ENCODE results near the gene CDK6.
"Not testable (repeated sequence)": the region's sequence is repeated elsewhere in the genome, so short reads cannot be mapped to it uniquely, and the experiment has no call there.

Gene CDK6

DNA sequence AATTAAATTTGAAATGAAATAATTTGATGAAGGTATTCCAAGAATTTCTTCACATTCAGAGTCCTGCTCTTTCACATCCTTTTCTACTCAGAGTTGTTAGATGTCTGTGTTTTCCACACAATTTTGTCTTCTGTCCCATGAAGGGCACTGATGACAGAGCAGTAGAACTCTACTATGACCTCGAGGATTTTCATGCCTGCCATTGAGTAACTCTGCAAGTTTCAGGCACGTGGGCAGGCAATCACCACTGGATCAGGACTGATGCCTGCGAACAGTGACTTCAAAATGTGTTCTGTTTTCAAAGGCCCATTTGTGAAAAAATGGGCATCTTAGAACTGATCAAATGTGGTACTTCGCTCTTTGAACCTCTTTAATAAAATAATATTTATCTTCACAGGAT, 91.1 kb downstream of the CDK6 start:
- no peaks in the 10 kb centered on the region for H3K9me2 ChIP-seq (ENCODE audit: low read depth, low read length)
- H3K4me2 ChIP-seq (ENCODE audit: low read length), result no peak overlapping the region
- peaks cover 12% of the 10 kb centered on the region for H3K36me3 ChIP-seq (ENCODE audit: insufficient read depth, low read length)
- no peaks in the 10 kb centered on the region for H3F3A ChIP-seq (ENCODE audit: insufficient read depth, low read length)
- H3K4me1 ChIP-seq (ENCODE audit: insufficient read depth, low read length, severe bottlenecking), result no peaks in the 10 kb centered on the region
- H3K79me2 ChIP-seq (ENCODE audit: insufficient read depth, low read length), result no peaks in the 10 kb centered on the region
- H3K27ac ChIP-seq (ENCODE audit: low read depth, low read length, poor library complexity, severe bottlenecking), result no peak overlapping the region
- TF ChIP-seq, protein P1, sequence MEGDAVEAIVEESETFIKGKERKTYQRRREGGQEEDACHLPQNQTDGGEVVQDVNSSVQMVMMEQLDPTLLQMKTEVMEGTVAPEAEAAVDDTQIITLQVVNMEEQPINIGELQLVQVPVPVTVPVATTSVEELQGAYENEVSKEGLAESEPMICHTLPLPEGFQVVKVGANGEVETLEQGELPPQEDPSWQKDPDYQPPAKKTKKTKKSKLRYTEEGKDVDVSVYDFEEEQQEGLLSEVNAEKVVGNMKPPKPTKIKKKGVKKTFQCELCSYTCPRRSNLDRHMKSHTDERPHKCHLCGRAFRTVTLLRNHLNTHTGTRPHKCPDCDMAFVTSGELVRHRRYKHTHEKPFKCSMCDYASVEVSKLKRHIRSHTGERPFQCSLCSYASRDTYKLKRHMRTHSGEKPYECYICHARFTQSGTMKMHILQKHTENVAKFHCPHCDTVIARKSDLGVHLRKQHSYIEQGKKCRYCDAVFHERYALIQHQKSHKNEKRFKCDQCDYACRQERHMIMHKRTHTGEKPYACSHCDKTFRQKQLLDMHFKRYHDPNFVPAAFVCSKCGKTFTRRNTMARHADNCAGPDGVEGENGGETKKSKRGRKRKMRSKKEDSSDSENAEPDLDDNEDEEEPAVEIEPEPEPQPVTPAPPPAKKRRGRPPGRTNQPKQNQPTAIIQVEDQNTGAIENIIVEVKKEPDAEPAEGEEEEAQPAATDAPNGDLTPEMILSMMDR (IDR thresholded peaks at IDR 0.05; ENCODE audit: low read length), result no peak
- TF ChIP-seq EZH2 (IDR thresholded peaks at IDR 0.05; ENCODE audit: borderline replicate concordance, low read length), result no peak
- H3K9me3 ChIP-seq (ENCODE audit: low read length), result no peaks in the 10 kb centered on the region
- no peak overlapping the region for H3K9ac ChIP-seq (ENCODE audit: low read length)
- H3K27me3 ChIP-seq (ENCODE audit: insufficient read depth, low read length), result no peaks in the 10 kb centered on the region
- H3K4me3 ChIP-seq (ENCODE audit: low read depth, low read length, poor library complexity, severe bottlenecking), result no peak overlapping the region
- no peak overlapping the region for H2AFZ ChIP-seq (ENCODE audit: low read length)
- H4K20me1 ChIP-seq (ENCODE audit: insufficient read depth, low read length), result no peaks in the 10 kb centered on the region

DNA sequence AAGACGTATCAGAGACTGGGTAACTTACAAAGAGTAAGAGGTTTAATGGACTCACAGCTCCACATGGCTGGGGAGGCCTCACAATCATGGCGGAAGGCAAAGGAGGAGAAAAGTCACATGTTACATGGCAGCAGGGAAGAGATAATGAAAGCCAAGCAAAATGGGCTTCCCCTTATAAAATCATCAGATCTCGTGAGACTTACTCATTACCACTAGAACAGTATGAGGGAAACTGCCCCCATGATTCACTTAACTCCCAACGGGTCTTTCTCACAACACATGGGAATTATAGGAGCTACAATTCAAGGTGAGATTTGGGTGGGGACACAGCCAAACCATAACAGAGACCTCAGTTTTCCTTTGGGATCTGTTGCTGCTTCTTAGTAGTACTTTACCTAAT, 92.2 kb downstream of the CDK6 start:
- not testable (repeated sequence) for H3K79me2 ChIP-seq (ENCODE audit: insufficient read depth, low read length); H2AFZ ChIP-seq (ENCODE audit: low read length); H3K9me3 ChIP-seq (ENCODE audit: low read length); H3K4me2 ChIP-seq (ENCODE audit: low read length); H3K4me1 ChIP-seq (ENCODE audit: insufficient read depth, low read length, severe bottlenecking); H3K27ac ChIP-seq (ENCODE audit: low read depth, low read length, poor library complexity, severe bottlenecking); H3K9ac ChIP-seq (ENCODE audit: low read length); H3K9me2 ChIP-seq (ENCODE audit: low read depth, low read length); H3K4me3 ChIP-seq (ENCODE audit: low read depth, low read length, poor library complexity, severe bottlenecking); H3F3A ChIP-seq (ENCODE audit: insufficient read depth, low read length); H3K27me3 ChIP-seq (ENCODE audit: insufficient read depth, low read length); H4K20me1 ChIP-seq (ENCODE audit: insufficient read depth, low read length)
- H3K36me3 ChIP-seq (ENCODE audit: insufficient read depth, low read length), result peaks cover 12% of the 10 kb centered on the region

DNA sequence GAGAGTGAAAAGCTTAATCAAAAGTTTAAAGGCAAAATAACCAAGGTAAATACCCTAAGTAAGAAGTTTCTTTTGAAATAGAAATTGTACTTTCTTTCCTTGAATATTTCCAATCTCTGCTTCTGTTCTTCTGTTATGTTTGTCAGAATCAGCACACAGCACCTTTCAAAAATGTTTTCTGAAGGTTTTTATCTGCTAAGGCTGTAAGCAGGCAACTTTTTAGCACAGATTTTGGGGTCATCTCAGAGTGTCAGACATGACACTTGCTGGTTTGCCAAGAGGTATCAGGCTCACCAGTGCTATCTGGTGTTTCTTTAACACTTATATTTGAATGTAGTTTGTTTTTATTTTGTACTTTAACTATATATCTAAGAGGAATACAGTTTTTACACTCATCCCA, 94.2 kb downstream of the CDK6 start:
- no peak for TF ChIP-seq EZH2 (IDR thresholded peaks at IDR 0.05; ENCODE audit: borderline replicate concordance, low read length)
- no peaks in the 10 kb centered on the region for H3K9me3 ChIP-seq (ENCODE audit: low read length)
- H3K79me2 ChIP-seq (ENCODE audit: insufficient read depth, low read length), result no peaks in the 10 kb centered on the region
- H3K9ac ChIP-seq (ENCODE audit: low read length), result no peak overlapping the region
- no peaks in the 10 kb centered on the region for H3F3A ChIP-seq (ENCODE audit: insufficient read depth, low read length)
- H3K27ac ChIP-seq (ENCODE audit: low read depth, low read length, poor library complexity, severe bottlenecking), result no peak overlapping the region
- peaks cover 12% of the 10 kb centered on the region for H3K36me3 ChIP-seq (ENCODE audit: insufficient read depth, low read length)
- no peaks in the 10 kb centered on the region for H4K20me1 ChIP-seq (ENCODE audit: insufficient read depth, low read length)
- H3K4me1 ChIP-seq (ENCODE audit: insufficient read depth, low read length, severe bottlenecking), result no peaks in the 10 kb centered on the region
- no peak overlapping the region for H2AFZ ChIP-seq (ENCODE audit: low read length)
- H3K4me2 ChIP-seq (ENCODE audit: low read length), result no peak overlapping the region
- no peak overlapping the region for H3K4me3 ChIP-seq (ENCODE audit: low read depth, low read length, poor library complexity, severe bottlenecking)
- no peaks in the 10 kb centered on the region for H3K9me2 ChIP-seq (ENCODE audit: low read depth, low read length)
- H3K27me3 ChIP-seq (ENCODE audit: insufficient read depth, low read length), result no peaks in the 10 kb centered on the region

DNA sequence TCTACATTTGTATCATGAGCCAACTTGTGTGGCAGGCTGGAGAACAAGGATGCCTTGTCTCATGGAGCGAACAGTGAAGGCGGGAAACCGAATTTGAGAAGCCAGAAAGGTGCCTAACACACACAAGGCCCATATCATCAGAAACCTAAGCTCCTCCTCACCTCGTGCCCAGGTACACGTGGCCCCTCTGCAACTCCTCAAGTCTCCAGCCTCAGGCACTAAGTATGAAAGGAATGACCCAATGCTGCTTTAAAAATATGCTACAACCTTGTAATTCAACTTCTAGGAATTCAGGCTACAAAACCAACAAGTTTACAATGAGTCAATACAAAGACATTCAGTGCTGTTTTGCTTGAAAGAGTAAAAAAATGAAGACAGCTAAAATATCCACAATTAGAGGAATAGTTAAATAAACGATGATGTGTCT, 95.7 kb downstream of the CDK6 start:
- Histone ChIP-seq H3K4me2 (ENCODE audit: low read length) (no peak overlapping the region), H3K27ac (ENCODE audit: low read depth, low read length, poor library complexity, severe bottlenecking) (no peak overlapping the region), H3F3A (ENCODE audit: insufficient read depth, low read length) (no peaks in the 10 kb centered on the region), H3K79me2 (ENCODE audit: insufficient read depth, low read length) (no peaks in the 10 kb centered on the region), H3K27me3 (ENCODE audit: insufficient read depth, low read length) (no peaks in the 10 kb centered on the region), H4K20me1 (ENCODE audit: insufficient read depth, low read length) (no peaks in the 10 kb centered on the region), H3K9ac (ENCODE audit: low read length) (no peak overlapping the region), H2AFZ (ENCODE audit: low read length) (no peak overlapping the region), H3K4me1 (ENCODE audit: insufficient read depth, low read length, severe bottlenecking) (no peaks in the 10 kb centered on the region), H3K36me3 (ENCODE audit: insufficient read depth, low read length) (peaks cover 12% of the 10 kb centered on the region), H3K9me3 (ENCODE audit: low read length) (no peaks in the 10 kb centered on the region), H3K4me3 (ENCODE audit: low read depth, low read length, poor library complexity, severe bottlenecking) (no peak overlapping the region), H3K9me2 (ENCODE audit: low read depth, low read length) (no peaks in the 10 kb centered on the region)
- TF ChIP-seq EZH2 (IDR thresholded peaks at IDR 0.05; ENCODE audit: borderline replicate concordance, low read length), result no peak
- TF ChIP-seq, protein P1 (IDR thresholded peaks at IDR 0.05; ENCODE audit: low read length), result no peak

Measured in OCI-LY1 (cell line).